Testis (tissue), 3 donors: ENCODE data around the gene PLA2G4D. TPM values are rescaled to one million over a fixed set of nuclear protein-coding genes. Genes with fewer than 3 reads are reported as not detected.
A peak's percentile ranks its signal among the peaks of the same experiment; 100 is the strongest.

Experiments
- DNase-seq: peaks from one replicate; pipeline ENCODE4 v3.0.0-alpha.2; 2019
- H3K27ac ChIP-seq, 2 donors: fragments of 200-600 bp; sonication (generic); one replicate each; pipeline ENCODE4 v1.5.1; 2019
- H3K27me3 ChIP-seq: fragments of 200-600 bp; sonication (generic); one replicate; pipeline ENCODE4 v1.5.1; 2019
- H3K36me3 ChIP-seq: fragments of 200-600 bp; sonication (generic); one replicate; pipeline ENCODE4 v1.5.1; 2017; ENCODE audit warnings: low read depth; ENCODE audit errors: missing control alignments
- H3K4me1 ChIP-seq: fragments of 200-600 bp; sonication (generic); one replicate; pipeline ENCODE4 v1.5.1; 2019
- H3K4me3 ChIP-seq, 2 donors: fragments of 200-600 bp; sonication (generic); one replicate each; pipeline ENCODE4 v1.5.1; 2017 to 2019
- H3K9me3 ChIP-seq: fragments of 200-600 bp; sonication (generic); one replicate; pipeline ENCODE4 v1.5.1; 2017
- POLR2A ChIP-seq: fragments of 450-650 bp; IDR thresholded peaks from one replicate; pipeline ENCODE4 v1.6.1; 2017; ENCODE audit warnings: antibody characterized with exemption, mild to moderate bottlenecking, moderate library complexity
- WGBS, 2 donors: methylation state at CpG; one replicate each; pipeline ENCODE4 v1.1.5; 2018; 5-methylcytosine and 5-hydroxymethylcytosine counted together
- intact Hi-C: fragments of 100-400 bp; cut with DNase I; formaldehyde crosslinking; loops from one replicate; pipeline ENCODE4 v1.15.1; 2023; ENCODE audit warnings: low total_unique reads
- polyA plus RNA-seq: library from polyadenylated mRNA; stranded (reverse); fragments of 350-450 nt; fragmentation: Illumina TruSeq; extraction: RNeasy Lipid Tissue Mini Kit (QIAGEN cat#74804); gene quantifications from one replicate; pipeline ENCODE4 v1.2.3, GENCODE V29; 2014; ENCODE audit warnings: low read depth, low replicate concordance; ENCODE audit not compliant: insufficient read depth
- total RNA-seq, 2 donors: library from RNA; depleted of rRNA; stranded (reverse); fragments of >200 nt; gene quantifications; one replicate each; pipeline ENCODE4 v1.2.3, GENCODE V29; 2016
- TF ChIP-seq, protein P1 (sequence below), 3 experiments: fragments of 450-650 bp in 2 of 3; fragments of 200-600 bp in 1 of 3; sonication (generic) in 1 of 3; IDR thresholded peaks; one replicate each; pipeline ENCODE4 v1.5.1; 2016 to 2019; ENCODE audit warnings: antibody characterized with exemption in 3 of 3, mild to moderate bottlenecking in 2 of 3, moderate library complexity in 1 of 3

PLA2G4D gene
- total and polyA plus RNA-seq, 3 donors from 2014 or later, result 0.11 to 0.43 (median 0.16) TPM

GRCh38 chr15:42080186-42080918 is 14.0 kb downstream of the PLA2G4D start:
- H3K9me3 ChIP-seq, result no peaks in the 10 kb centered on the region
- intact Hi-C loops, result no loop called here
- H3K27me3 ChIP-seq, result no peaks in the 10 kb centered on the region
- no peak overlapping the region for H3K4me3 ChIP-seq
- no peak for TF ChIP-seq POLR2A
- TF ChIP-seq, protein P1, sequence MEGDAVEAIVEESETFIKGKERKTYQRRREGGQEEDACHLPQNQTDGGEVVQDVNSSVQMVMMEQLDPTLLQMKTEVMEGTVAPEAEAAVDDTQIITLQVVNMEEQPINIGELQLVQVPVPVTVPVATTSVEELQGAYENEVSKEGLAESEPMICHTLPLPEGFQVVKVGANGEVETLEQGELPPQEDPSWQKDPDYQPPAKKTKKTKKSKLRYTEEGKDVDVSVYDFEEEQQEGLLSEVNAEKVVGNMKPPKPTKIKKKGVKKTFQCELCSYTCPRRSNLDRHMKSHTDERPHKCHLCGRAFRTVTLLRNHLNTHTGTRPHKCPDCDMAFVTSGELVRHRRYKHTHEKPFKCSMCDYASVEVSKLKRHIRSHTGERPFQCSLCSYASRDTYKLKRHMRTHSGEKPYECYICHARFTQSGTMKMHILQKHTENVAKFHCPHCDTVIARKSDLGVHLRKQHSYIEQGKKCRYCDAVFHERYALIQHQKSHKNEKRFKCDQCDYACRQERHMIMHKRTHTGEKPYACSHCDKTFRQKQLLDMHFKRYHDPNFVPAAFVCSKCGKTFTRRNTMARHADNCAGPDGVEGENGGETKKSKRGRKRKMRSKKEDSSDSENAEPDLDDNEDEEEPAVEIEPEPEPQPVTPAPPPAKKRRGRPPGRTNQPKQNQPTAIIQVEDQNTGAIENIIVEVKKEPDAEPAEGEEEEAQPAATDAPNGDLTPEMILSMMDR (IDR thresholded peaks at IDR 0.05), result no peak
- no peaks in the 10 kb centered on the region for H3K36me3 ChIP-seq
- H3K4me1 ChIP-seq, result no peaks in the 10 kb centered on the region
- DNase-seq, result peak; percentile 17
- 56 to 58% methylated on average over 16 to 18 of the region's 18 CpGs for WGBS, 2 donors
- no peak overlapping the region for H3K27ac ChIP-seq

DNA sequence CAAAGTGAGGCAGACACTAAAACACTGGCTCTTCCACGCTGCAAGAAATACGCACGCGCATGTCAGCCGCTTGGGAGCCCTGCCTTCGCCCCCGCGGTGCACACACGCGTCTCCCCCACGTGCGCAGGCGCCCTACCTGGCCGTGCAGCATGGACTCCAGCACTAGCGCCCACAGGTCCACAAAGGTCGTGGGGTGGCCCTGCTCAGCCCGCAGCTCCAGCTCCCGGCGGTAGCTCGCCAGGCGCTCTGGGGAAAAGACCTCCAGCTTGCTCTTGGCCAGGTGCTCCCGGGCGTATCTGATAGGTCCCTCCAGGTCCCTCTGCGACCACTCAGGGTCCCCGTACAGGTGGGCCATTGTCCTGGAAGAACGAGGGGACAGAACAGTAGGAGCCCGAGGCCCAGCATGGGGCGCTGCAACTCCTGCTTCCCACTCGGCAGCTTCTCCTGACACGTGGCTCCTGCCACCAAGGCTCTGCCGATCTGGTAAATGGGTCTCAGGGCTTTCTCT is 14.9 kb downstream of the PLA2G4D start:
- Histone ChIP-seq H3K27me3 (no peaks in the 10 kb centered on the region), H3K4me1 (no peaks in the 10 kb centered on the region), H3K4me3 (peak overlapping the region; percentile 27 to 32), H3K36me3 (no peaks in the 10 kb centered on the region), H3K27ac (no peak overlapping the region), H3K9me3 (no peaks in the 10 kb centered on the region)
- no peak for TF ChIP-seq POLR2A
- TF ChIP-seq, protein P1 (IDR thresholded peaks at IDR 0.05), result no peak
- peak; percentile 34 for DNase-seq
- 61 to 64% methylated on average over 25 to 31 of the region's 31 CpGs for WGBS, 2 donors
- intact Hi-C loops, result no loop called here

- intact Hi-C loops, result no loop called here
- Histone ChIP-seq H3K4me1 (no peaks in the 10 kb centered on the region), H3K27ac (no peak overlapping the region), H3K9me3 (no peaks in the 10 kb centered on the region), H3K4me3 (no peak overlapping the region), H3K36me3 (no peaks in the 10 kb centered on the region), H3K27me3 (no peaks in the 10 kb centered on the region)
- TF ChIP-seq, protein P1 (IDR thresholded peaks at IDR 0.05), result no peak
- TF ChIP-seq POLR2A, result no peak
- WGBS, 2 donors, result 42 to 63% methylated on average over 1 of the region's 1 CpG
- DNase-seq, result no peak
Observed at GRCh38 chr15:42078903-42079302, 15.5 kb downstream of the PLA2G4D start.

- WGBS, 2 donors, result 62 to 65% methylated on average over 3 of the region's 3 CpGs
- H3K9me3 ChIP-seq, result no peaks in the 10 kb centered on the region
- H3K4me3 ChIP-seq, result no peak overlapping the region
- H3K27me3 ChIP-seq, result no peaks in the 10 kb centered on the region
- TF ChIP-seq, protein P1 (IDR thresholded peaks at IDR 0.05), result no peak
- TF ChIP-seq POLR2A, result no peak
- intact Hi-C loops, result no loop called here
- H3K4me1 ChIP-seq, result no peaks in the 10 kb centered on the region
- DNase-seq, result peak; percentile 13
- H3K36me3 ChIP-seq, result no peaks in the 10 kb centered on the region
- H3K27ac ChIP-seq, result no peak overlapping the region
Observed at GRCh38 chr15:42077689-42078088, 16.7 kb downstream of the PLA2G4D start.

DNA sequence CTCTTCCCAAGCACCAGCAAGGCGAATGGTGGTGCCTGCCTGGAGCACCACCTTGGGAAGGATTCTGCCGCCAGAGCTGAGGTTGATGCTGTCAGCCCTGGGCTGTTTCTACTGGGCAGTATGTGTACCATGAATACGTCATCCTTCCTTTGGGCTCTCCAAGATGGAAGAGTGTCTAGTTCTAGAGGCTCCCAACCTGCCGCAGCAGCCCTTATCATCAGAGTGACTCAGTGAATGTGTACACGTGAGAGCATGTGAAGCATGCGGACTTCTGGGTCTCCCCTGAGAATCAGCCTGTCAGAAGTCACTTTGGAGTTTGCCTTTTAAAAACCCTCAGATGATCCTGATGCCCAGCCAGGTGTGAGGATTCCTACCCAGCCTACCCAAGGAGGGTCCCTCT is 20.9 kb downstream of the PLA2G4D start:
- intact Hi-C loops, result no loop called here
- WGBS, 2 donors, result 97 to 100% methylated on average over 6 of the region's 6 CpGs
- no peaks in the 10 kb centered on the region for H3K4me1 ChIP-seq
- H3K27ac ChIP-seq, result no peak overlapping the region
- no peaks in the 10 kb centered on the region for H3K27me3 ChIP-seq
- no peak for DNase-seq
- H3K4me3 ChIP-seq, result no peak overlapping the region
- no peaks in the 10 kb centered on the region for H3K36me3 ChIP-seq
- H3K9me3 ChIP-seq, result no peaks in the 10 kb centered on the region
- TF ChIP-seq POLR2A, result no peak
- TF ChIP-seq, protein P1 (IDR thresholded peaks at IDR 0.05), result no peak
